ENCODE results near the gene FNDC3B. TPM values are rescaled to one million over a fixed set of nuclear protein-coding genes. Genes with fewer than 3 reads are reported as not detected.
"Not testable (repeated sequence)": the region's sequence is repeated elsewhere in the genome, so short reads cannot be mapped to it uniquely, and the experiment has no call there.

Gene FNDC3B
- 29.5 and 33.9 TPM in 2 replicates for total RNA-seq (ENCODE audit: low replicate concordance)

GRCh38 chr3:172039436-172040077, at the start of gene FNDC3B:
Gene FNDC3B, plus strand, starts transcription at chr3:172039578. Its CDS starts 72,902 bp downstream, at chr3:172112480.
- no peaks in the 10 kb centered on the region for H3K9me3 Mint-ChIP-seq
- Histone ChIP-seq H3K9me3 (ENCODE audit: low read depth) (no peaks in the 10 kb centered on the region), H3F3A (ENCODE audit: low read depth) (no peaks in the 10 kb centered on the region), H3K4me3 (peak within 1 kb of the TSS; percentile 83), H2AFZ (replicated peaks) (peak within 1 kb of the TSS; percentile 46), H3K79me2 (ENCODE audit: low read depth) (peaks cover 50% of the 10 kb centered on the region), H3K36me3 (no peaks in the 10 kb centered on the region), H4K20me1 (ENCODE audit: low read depth) (peaks cover 19% of the 10 kb centered on the region), H3K9ac (peak within 1 kb of the TSS; percentile 88), H3K27me3 (no peaks in the 10 kb centered on the region), H3K27ac (peak within 1 kb of the TSS; percentile 89), H3K4me2 (peak within 1 kb of the TSS; percentile 80), H3K4me1 (peaks cover 11% of the 10 kb centered on the region)
- TF ChIP-seq EZH2 (IDR thresholded peaks at IDR 0.05), result peak; percentile 41
- no peak for TF ChIP-seq EZH2phosphoT487 (IDR thresholded peaks at IDR 0.05)
- no peak for TF ChIP-seq CTCF (IDR thresholded peaks at IDR 0.05)
- peak within 1 kb of the TSS; percentile 97 for H3K4me3 Mint-ChIP-seq
- H3K4me1 Mint-ChIP-seq, result peaks cover 49% of the 10 kb centered on the region
- peaks cover 8% of the 10 kb centered on the region for H3K27me3 Mint-ChIP-seq (ENCODE audit: insufficient read depth, low read depth)
- peaks cover 11% of the 10 kb centered on the region for H3K36me3 Mint-ChIP-seq
- peak within 1 kb of the TSS; percentile 94 for H3K27ac Mint-ChIP-seq
- DNase-seq (ENCODE audit: low spot score), result peak; percentile 96

- H3K4me3 ChIP-seq; H3K9me3 Mint-ChIP-seq; H3K4me3 Mint-ChIP-seq; H3K36me3 ChIP-seq; H3K27ac Mint-ChIP-seq; H3K4me1 ChIP-seq; H3K4me2 ChIP-seq; DNase-seq (ENCODE audit: low spot score); H3K27ac ChIP-seq; H3K9ac ChIP-seq; H2AFZ ChIP-seq (replicated peaks); H3K27me3 Mint-ChIP-seq (ENCODE audit: insufficient read depth, low read depth); H3K9me3 ChIP-seq (ENCODE audit: low read depth); H3K79me2 ChIP-seq (ENCODE audit: low read depth); H3K36me3 Mint-ChIP-seq; H4K20me1 ChIP-seq (ENCODE audit: low read depth); H3K27me3 ChIP-seq; H3F3A ChIP-seq (ENCODE audit: low read depth): not testable (repeated sequence)
- H3K4me1 Mint-ChIP-seq, result peaks cover 28% of the 10 kb centered on the region
Measured at GRCh38 chr3:171990239-171990638, 49.1 kb upstream of the FNDC3B start.

DNA sequence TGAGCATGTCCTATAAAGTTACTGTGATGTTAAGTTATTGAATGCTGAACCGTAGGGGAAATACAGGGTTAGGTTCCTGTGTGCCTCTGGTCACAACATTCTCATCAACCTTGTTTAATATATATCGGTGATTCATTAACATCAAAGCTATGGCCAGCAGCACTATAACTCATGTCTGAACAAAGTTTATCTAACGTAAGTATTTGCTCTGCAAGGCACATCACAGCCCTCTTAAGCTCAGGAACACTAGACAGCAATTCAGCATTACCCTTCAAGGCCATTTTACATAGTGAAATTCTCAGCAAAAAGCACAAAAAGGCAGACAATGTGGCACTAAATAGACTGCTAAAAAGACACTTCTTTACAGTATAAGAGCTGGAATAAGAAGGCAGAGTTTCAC, 48.2 kb upstream of the FNDC3B start:
- no peak overlapping the region for H3K4me3 Mint-ChIP-seq
- no peak overlapping the region for H3K4me2 ChIP-seq

More for the DNA sequence above, 48.2 kb upstream of the FNDC3B start:
- Histone ChIP-seq H3K27me3 (no peaks in the 10 kb centered on the region), H4K20me1 (ENCODE audit: low read depth) (no peaks in the 10 kb centered on the region), H3K4me1 (no peaks in the 10 kb centered on the region), H3K36me3 (no peaks in the 10 kb centered on the region), H3K9me3 (ENCODE audit: low read depth) (no peaks in the 10 kb centered on the region), H3K4me3 (no peak overlapping the region), H3K9ac (no peak overlapping the region), H3F3A (ENCODE audit: low read depth) (no peaks in the 10 kb centered on the region), H3K27ac (no peak overlapping the region), H3K79me2 (ENCODE audit: low read depth) (no peaks in the 10 kb centered on the region), H2AFZ (replicated peaks) (no peak overlapping the region)
- no peak for DNase-seq (ENCODE audit: low spot score)
- H3K27ac Mint-ChIP-seq, result no peak overlapping the region
- no peak for TF ChIP-seq EZH2 (IDR thresholded peaks at IDR 0.05)
- TF ChIP-seq EZH2phosphoT487 (IDR thresholded peaks at IDR 0.05), result no peak
- TF ChIP-seq CTCF (IDR thresholded peaks at IDR 0.05), result no peak
- peaks cover 3% of the 10 kb centered on the region for H3K9me3 Mint-ChIP-seq
- peaks cover 25% of the 10 kb centered on the region for H3K4me1 Mint-ChIP-seq
- peaks cover 6% of the 10 kb centered on the region for H3K27me3 Mint-ChIP-seq (ENCODE audit: insufficient read depth, low read depth)
- H3K36me3 Mint-ChIP-seq, result no peaks in the 10 kb centered on the region

Measured in neural progenitor cell (in vitro differentiated cells).